C4-2B (cell line): ENCODE data around the gene FGF5.

Experiments
- CTCF ChIP-seq: fragments of 450-650 bp; conservative IDR thresholded peaks from 2 replicates; pipeline ENCODE4 v1.5.1; 2017; ENCODE audit warnings: mild to moderate bottlenecking
- ZFX ChIP-seq: fragments of 450-650 bp; IDR thresholded peaks from 2 replicates; pipeline ENCODE4 v1.6.1; 2017

- TF ChIP-seq CTCF (no peak), ZFX (no peak)
Measured at GRCh38 chr4:80309294-80310004, 43.0 kb downstream of the FGF5 start.
